Activated CD8-positive, alpha-beta memory T cell treated with anti-CD3 and anti-CD28 coated beads, Interleukin-2, amount 50 U/mL, for 4 hours (primary cell): ENCODE measurements around the gene HS3ST2.
"Not testable (repeated sequence)": the region's sequence is repeated elsewhere in the genome, so short reads cannot be mapped to it uniquely, and the experiment has no call there.

Experiments used
- DNase-seq: peaks from one replicate; pipeline ENCODE4 v3.0.0-alpha.2; 2020

The HS3ST2 gene

DNA sequence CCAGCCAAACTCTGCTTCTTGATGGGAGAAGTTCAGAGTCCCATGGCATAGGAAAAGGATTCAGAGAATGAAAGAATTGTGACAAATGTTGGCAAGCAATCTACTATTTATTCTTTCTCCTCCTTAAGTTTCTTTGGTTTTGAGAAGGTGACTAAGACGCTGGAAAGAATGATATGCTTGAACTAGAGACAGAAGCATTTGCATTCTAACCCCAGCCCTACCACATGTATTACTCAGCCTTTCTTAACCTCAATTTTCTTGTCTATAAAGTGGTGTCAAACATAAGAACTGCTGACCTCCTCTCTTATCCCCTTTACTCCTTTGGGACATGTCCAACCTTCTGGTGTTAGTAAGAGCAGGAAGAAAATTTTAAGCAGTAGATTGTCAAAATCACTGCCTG lies 124.7 kb downstream of the HS3ST2 start:
- no peak for DNase-seq

DNA sequence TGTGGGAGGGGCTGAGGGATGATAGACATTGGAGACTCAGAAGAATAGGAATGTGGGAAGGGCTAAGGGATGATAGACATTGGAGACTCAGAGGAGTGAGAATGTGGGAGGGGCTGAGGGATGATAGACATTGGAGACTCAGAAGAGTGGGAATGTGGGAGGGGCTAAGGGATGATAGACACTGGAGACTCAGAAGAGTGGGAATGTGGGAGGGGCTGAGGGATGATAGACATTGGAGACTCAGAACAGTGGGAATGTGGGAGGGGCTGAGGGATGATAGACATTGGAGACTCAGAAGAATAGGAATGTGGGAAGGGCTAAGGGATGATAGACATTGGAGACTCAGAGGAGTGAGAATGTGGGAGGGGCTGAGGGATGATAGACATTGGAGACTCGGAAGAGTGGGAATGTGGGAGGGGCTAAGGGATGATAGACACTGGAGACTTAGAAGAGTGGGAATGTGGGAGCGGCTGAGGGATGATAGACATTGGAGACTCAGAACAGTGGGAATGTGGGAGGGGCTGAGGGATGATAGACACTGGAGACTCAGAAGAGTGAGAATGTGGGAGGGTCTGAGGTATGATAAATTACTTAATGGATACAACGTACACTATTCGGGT lies 125.9 kb downstream of the HS3ST2 start:
- not testable (repeated sequence) for DNase-seq

DNA sequence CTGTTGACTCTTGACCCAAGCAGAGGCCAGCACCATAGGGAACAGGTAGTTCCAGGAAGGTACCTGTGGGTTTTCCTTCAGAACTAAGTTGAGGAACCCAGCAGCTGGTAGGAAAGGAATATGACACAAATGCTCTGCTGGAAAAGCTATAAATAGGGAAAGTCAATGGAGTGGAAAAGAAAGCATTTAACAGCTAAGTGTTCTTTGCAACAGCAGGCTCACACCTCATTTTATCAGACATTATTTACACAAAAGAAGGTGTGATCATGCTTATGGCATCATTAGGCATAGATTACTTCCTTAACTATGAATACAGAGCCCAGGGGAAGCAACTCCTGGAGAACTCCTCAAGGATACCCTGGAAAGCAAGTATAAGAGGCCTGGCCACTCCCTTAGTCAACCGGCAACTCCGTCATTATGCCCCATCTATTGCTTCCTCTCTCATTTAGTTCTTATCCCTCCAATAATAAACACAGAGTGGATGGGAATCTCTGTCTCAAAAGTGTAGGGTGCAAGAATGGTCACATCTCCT lies 128.1 kb downstream of the HS3ST2 start:
- no peak for DNase-seq

GRCh38 chr16:22942811-22943210 lies 128.8 kb downstream of the HS3ST2 start:
- DNase-seq, result no peak

DNA sequence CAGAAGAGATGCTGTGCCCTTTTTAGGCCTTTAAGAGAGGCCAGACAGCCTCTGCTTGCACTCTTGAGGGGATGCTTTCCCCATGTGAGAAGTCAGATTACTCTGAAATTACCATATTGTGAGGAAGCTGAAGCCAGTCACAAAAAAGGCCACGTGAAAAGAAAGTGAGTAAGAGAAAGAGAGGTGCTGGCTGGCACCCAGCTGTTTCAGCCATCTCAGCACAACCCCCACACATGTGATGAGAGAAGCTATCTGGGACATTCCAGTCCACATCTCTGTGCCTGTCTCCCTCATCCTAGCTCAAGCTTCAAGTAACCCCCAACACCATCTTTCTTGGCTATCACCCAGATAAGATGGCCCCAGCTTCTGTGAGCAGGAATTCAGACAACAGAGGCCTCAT lies 131.4 kb downstream of the HS3ST2 start:
- no peak for DNase-seq

DNA sequence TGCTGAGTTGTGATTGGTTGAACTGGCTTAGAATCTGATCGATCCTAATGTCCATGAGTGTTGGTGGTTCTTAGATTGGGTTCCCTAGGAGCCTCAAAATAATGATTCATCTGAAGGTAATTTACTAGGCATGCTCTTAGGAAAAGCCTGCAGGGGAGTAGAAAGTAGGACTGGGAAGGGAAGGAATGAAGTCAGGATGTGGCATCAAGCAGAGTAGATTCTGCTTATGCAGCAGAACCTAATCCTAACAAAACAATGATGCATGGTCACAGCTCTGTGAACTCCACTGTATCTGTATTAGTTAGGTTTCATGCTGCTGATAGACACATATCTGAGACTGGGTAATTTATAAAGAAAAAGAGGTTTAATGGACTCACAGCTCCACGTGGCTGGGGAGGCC lies 132.5 kb downstream of the HS3ST2 start:
- no peak for DNase-seq

DNA sequence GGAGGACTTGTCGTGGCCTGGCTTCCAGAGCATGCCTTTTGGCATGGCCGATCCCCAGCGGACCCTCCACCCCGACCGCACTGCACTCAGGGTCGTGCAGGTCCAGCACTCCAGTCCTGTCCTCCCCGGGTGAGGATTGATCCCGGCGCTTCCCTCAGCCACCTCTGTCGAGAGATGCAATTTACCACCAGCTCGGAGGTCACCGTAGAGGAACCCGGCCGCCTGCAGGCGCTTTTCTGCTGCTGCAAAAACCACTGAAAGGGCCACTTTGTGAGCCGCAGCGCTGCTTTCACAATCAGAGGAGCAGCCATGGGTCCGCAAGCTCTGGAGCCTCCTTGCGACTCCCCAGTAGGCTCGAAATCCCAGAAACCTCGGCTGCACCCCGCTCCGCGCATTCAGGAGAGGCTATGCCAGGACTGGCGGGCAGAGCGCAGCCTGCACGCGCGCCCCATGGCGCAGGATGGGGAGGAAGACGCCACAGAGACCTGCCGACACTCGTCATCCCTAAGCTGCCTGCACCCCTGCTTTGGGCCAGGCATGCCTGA lies 134.2 kb downstream of the HS3ST2 start:
- no peak for DNase-seq

DNA sequence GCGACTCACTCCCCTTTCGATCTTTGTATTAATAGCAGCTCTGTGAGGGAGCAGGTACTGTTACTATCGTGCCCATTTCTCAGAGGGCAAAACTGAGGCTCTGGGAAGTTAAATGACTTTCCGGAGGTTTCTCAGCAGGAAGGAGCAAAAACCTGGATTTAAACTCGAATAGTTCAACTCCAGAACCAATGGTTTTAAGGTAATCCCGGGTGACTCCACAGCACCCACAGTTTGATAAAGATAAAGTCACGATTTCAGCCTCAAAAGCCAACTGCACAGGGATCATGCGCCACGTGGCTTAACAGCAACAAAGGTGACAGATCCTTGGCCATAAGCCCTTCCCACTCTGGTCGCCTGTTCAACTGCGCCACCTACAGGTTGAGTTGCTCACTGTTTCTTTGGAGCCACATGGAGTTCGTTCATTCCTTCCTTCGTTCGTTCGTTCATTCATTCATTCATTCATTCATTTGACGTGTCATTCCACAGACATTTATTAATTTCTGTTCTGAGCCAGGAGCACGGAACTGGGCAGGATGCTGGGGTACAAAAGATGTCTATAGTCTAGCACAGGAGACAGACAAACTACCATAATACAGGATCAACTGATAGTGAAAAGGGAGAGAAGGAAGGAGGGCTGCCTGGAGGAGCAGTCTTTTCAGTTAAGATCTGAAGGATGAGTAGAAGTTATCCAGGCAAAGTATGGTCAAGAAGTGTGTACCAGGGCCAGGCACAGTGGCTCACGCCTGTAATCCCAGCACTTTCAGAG lies 134.8 kb downstream of the HS3ST2 start:
- DNase-seq, result peak; percentile 20

GRCh38 chr16:22955461-22956070 lies 141.6 kb downstream of the HS3ST2 start:
- no peak for DNase-seq

DNA sequence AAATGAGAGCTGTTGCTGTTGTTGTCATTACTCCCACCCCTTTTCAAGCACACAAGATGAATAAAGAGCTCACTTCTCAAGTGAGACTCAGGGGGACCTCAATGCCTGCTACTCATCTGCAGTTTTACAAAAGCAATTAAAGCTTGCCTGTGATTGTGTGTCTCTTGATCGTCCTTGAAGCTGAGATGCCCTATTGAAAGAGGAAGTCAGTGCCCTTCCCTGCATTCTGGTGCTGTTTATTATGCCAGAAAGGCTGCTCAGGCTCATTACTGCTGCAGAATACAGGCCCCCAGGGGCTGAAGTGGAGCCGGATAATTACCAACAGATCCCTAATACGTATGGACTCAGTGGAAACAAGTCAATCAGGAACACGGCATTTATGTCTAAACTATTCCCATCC lies 147.2 kb downstream of the HS3ST2 start:
- DNase-seq, result no peak

DNA sequence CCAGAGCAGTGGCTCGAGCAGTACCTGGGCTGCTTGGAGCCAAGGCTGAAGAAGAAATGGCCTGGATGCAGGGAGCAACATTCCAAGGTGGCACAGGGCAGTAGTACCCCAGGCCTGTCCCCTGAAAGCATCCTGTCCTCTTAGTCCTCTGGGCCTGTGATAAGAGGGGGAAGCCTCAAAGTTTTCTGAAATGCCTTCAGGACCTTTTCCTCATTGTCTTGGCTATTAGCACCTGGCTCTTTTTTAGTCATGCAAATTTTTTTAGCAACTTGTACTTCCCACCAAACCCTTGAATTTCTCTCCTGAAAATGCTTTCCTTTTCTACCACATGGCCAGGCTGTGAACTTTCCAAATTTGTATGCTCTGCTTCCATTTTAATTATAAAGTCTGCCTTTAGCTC lies 148.9 kb downstream of the HS3ST2 start:
- no peak for DNase-seq
